Lung (tissue), 12 donors: ENCODE measurements around the gene FNDC8. TPM values are rescaled to one million over a fixed set of nuclear protein-coding genes. Genes with fewer than 3 reads are reported as not detected.
A peak's percentile ranks its signal among the peaks of the same experiment; 100 is the strongest.
"Not testable (repeated sequence)": the region's sequence is repeated elsewhere in the genome, so short reads cannot be mapped to it uniquely, and the experiment has no call there.

Source experiments
- ATAC-seq: fragments of 200-7000 bp; cut with Tn5 transposase; one replicate; pipeline ENCODE4 v1.9.1; 2020; ENCODE audit warnings: moderate number of reproducible peaks; ENCODE audit not compliant: insufficient read depth, low FRiP score
- DNase-seq, 3 donors: peaks; one replicate each; pipeline ENCODE4 v3.0.0-alpha.2; 2013 to 2017
- H3K27ac ChIP-seq, 2 donors: one replicate each; pipeline ENCODE4 v1.5.1; 2013; ENCODE audit warnings: mild to moderate bottlenecking in 2 of 2, moderate library complexity in 2 of 2, control low read depth in 1 of 2, inconsistent platforms in 1 of 2, low read depth in 1 of 2, low read length in 1 of 2
- H3K27me3 ChIP-seq, 3 donors: one replicate each; pipeline ENCODE4 v1.5.1; 2013; ENCODE audit warnings: low read length in 2 of 3; ENCODE audit not compliant: control insufficient read depth in 3 of 3, insufficient read depth in 3 of 3
- H3K36me3 ChIP-seq, 4 donors: one replicate each; pipeline ENCODE4 v1.5.1; 2013; ENCODE audit warnings: low read length in 4 of 4, mild to moderate bottlenecking in 1 of 4, moderate library complexity in 1 of 4; ENCODE audit not compliant: control insufficient read depth in 4 of 4, insufficient read depth in 4 of 4
- H3K4me1 ChIP-seq, 5 donors: one replicate each; pipeline ENCODE4 v1.5.1; 2013; ENCODE audit warnings: low read length in 5 of 5, mild to moderate bottlenecking in 2 of 5, moderate library complexity in 1 of 5; ENCODE audit not compliant: control insufficient read depth in 5 of 5, insufficient read depth in 5 of 5
- H3K4me3 ChIP-seq: one replicate; pipeline ENCODE4 v1.5.1; 2013; ENCODE audit warnings: mild to moderate bottlenecking, control low read depth, moderate library complexity
- H3K9ac ChIP-seq, 2 donors: one replicate each; pipeline ENCODE4 v1.5.1; 2013; ENCODE audit warnings: low read length in 2 of 2, control low read depth in 1 of 2; ENCODE audit not compliant: insufficient read depth in 1 of 2
- H3K9me3 ChIP-seq, 4 donors: one replicate each; pipeline ENCODE4 v1.5.1; 2013; ENCODE audit warnings: low read length in 3 of 4, mild to moderate bottlenecking in 1 of 4, moderate library complexity in 1 of 4; ENCODE audit not compliant: control insufficient read depth in 4 of 4, insufficient read depth in 3 of 4
- CTCF ChIP-seq: IDR thresholded peaks from 2 replicates; pipeline ENCODE4 v1.5.1; 2012; ENCODE audit warnings: mild to moderate bottlenecking; ENCODE audit errors: control extremely low read depth, extremely low read depth
- WGBS, 2 donors: extraction: QIAGEN DNeasy Blood & Tissue Kit; methylation state at CpG; one replicate each; pipeline ENCODE4 v1.1.7; 2013; 5-methylcytosine and 5-hydroxymethylcytosine counted together
- polyA plus RNA-seq, 2 donors: library from polyadenylated mRNA; stranded (reverse); fragments of 200-250 nt; gene quantifications; one replicate each; pipeline ENCODE4 v1.2.1, GENCODE V29; 2013
- total RNA-seq, 2 donors: library from RNA; depleted of rRNA in 1 of 2; stranded (reverse); fragments of >200 nt in 1 of 2; gene quantifications; one replicate each; pipeline ENCODE4 v1.2.1, GENCODE V29; 2014 to 2021
- donor health status: control.
- donor health status: control.
- donor health status: Bipolar disorder and iron deficiency.
- donor health status: healthy.
- donor health status: DM: yes; HTN: yes; CAD: no.

FNDC8 gene
- total and polyA plus RNA-seq, 4 donors = not detected

- Histone ChIP-seq H3K9ac (no peak overlapping the region), H3K36me3 (no peaks in the 10 kb centered on the region), H3K27ac (peak overlapping the region in 1 of 2 donors; percentile 94), H3K4me3 (no peak overlapping the region), H3K27me3 (peaks cover 0 to 7% (median 3%) of the 10 kb centered on the region in 3 donors), H3K4me1 (peaks cover 0 to 12% (median 3%) of the 10 kb centered on the region in 5 donors), H3K9me3 (no peaks in the 10 kb centered on the region)
- TF ChIP-seq CTCF = no peak
- ATAC-seq (no peak), DNase-seq (no peak)
- 59 to 61% methylated on average over 9 of the region's 9 CpGs for WGBS, 2 donors
These were observed 26.7 kb downstream of the FNDC8 start for GRCh38 chr17:35148144-35148543.

DNA sequence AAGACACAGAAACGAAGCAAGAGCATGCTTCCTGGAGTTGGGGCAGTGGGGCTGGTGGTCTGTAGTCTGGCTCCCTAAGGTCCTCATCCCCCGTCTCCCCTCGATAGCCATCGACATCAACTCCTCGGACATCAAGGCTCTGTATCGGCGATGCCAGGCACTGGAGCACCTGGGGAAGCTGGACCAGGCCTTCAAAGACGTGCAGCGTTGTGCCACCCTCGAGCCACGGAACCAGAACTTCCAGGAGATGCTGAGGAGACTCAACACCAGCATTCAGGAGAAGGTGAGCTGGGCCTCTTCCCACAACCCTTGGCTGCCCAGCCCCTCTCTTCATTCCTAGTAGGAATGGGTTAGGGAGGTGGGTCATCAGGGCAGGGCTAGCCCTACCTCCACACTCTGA is 28.5 kb downstream of the FNDC8 start:
- peaks cover 0 to 6% (median 3%) of the 10 kb centered on the region in 3 donors for H3K27me3 ChIP-seq
- DNase-seq = no peak
- peaks cover 0 to 3% (median 0%) of the 10 kb centered on the region in 4 donors for H3K36me3 ChIP-seq
- ATAC-seq = no peak
- H3K4me3 ChIP-seq = no peak overlapping the region
- H3K9ac ChIP-seq = no peak overlapping the region
- H3K9me3 ChIP-seq = no peaks in the 10 kb centered on the region
- WGBS, 2 donors = 94 to 96% methylated on average over 11 of the region's 11 CpGs
- no peak for TF ChIP-seq CTCF
- H3K4me1 ChIP-seq = peaks cover 0 to 17% (median 3%) of the 10 kb centered on the region in 5 donors
- H3K27ac ChIP-seq = no peak overlapping the region

GRCh38 chr17:35151080-35151479 is 29.7 kb downstream of the FNDC8 start:
- 91 to 93% methylated on average over 29 of the region's 29 CpGs for WGBS, 2 donors
- not testable (repeated sequence) for H3K9ac ChIP-seq, H3K36me3 ChIP-seq, ATAC-seq, H3K27ac ChIP-seq, H3K27me3 ChIP-seq, H3K4me3 ChIP-seq, DNase-seq, H3K9me3 ChIP-seq
- peaks cover 0 to 17% (median 3%) of the 10 kb centered on the region in 5 donors for H3K4me1 ChIP-seq

- no peak overlapping the region for H3K27ac ChIP-seq
- no peak overlapping the region for H3K9ac ChIP-seq
- H3K9me3 ChIP-seq = no peaks in the 10 kb centered on the region
- peaks cover 0 to 6% (median 0%) of the 10 kb centered on the region in 3 donors for H3K27me3 ChIP-seq
- peak in 2 of 3 donors; percentile 68 to 84 for DNase-seq
- H3K4me3 ChIP-seq = no peak overlapping the region
- no peak for TF ChIP-seq CTCF
- peaks cover 0 to 3% (median 0%) of the 10 kb centered on the region in 4 donors for H3K36me3 ChIP-seq
- peaks cover 0 to 17% (median 3%) of the 10 kb centered on the region in 5 donors for H3K4me1 ChIP-seq
- ATAC-seq = no peak
- 58 to 74% methylated on average over 13 of the region's 13 CpGs for WGBS, 2 donors
These were observed 31.2 kb downstream of the FNDC8 start for GRCh38 chr17:35152421-35153140.
